GM12878 (cell line): ENCODE results near the gene CTPS1. TPM values are rescaled to one million over a fixed set of nuclear protein-coding genes. Genes with fewer than 3 reads are reported as not detected.

Experiments used
- ATAC-seq: fragments of 200-7000 bp; cut with Tn5 transposase; 3 replicates; pipeline ENCODE4 v1.9.1; 2020; ENCODE audit warnings: mild to moderate bottlenecking, moderate library complexity
- BruUV-seq: library from RNA; stranded (reverse); fragments of 400-500 nt; replicated peaks from 2 replicates; lab custom pipeline; 2021; lab: Mats Ljungman, UMichigan
- CTCF ChIA-PET: fragments of 300-600 bp; sonication (Branson Sonifier 250); formaldehyde crosslinking; extraction: SDS; loops from one replicate; lab custom pipeline; 2021; ENCODE audit warnings: inconsistent platforms; lab: Yijun Ruan, JAX
- POLR2A ChIA-PET: fragments of 350-600 bp; formaldehyde crosslinking; extraction: SDS; loops from one replicate; lab custom pipeline; 2021; ENCODE audit warnings: inconsistent platforms; lab: Charles Lee
- RAD21 ChIA-PET: fragments of 300-600 bp; sonication (Branson Sonifier 250); formaldehyde crosslinking; loops from one replicate; lab custom pipeline; 2023; ENCODE audit warnings: antibody characterized with exemption; ENCODE audit not compliant: unreplicated experiment; lab: Charles Lee
- SMC1A ChIA-PET: fragments of 300-600 bp; sonication (Branson Sonifier 250); formaldehyde crosslinking; loops from one replicate; lab custom pipeline; 2023; ENCODE audit not compliant: unreplicated experiment, uncharacterized antibody; lab: Charles Lee
- DNase-seq: peaks from one replicate; pipeline ENCODE4 v3.0.0-alpha.2; 2011; ENCODE audit warnings: low read depth, low spot score
- FAIRE-seq: peaks from 3 replicates; lab custom pipeline; 2011; peaks lifted over from hg19 to GRCh38; lab: Jason Lieb, UNC
- H2AFZ ChIP-seq: 2 replicates; pipeline ENCODE4 v1.6.0; 2011; ENCODE audit warnings: low read depth, low read length, control low read depth; ENCODE audit not compliant: control insufficient read depth
- H3K27ac ChIP-seq: 2 replicates; pipeline ENCODE4 v1.5.1; 2011; ENCODE audit warnings: control low read depth; ENCODE audit not compliant: control insufficient read depth, insufficient read depth
- H3K27me3 ChIP-seq, 2 experiments: replicated peaks in 1 of 2; 2 replicates each; pipeline versions ENCODE4 v1.6.0 to v1.6.1; 2011; ENCODE audit warnings: low read length in 1 of 2; ENCODE audit not compliant: control insufficient read depth in 2 of 2, insufficient read depth in 2 of 2
- H3K36me3 ChIP-seq, 2 experiments: 2 replicates each; pipeline ENCODE4 v1.5.1; 2011; ENCODE audit warnings: low read length in 1 of 2; ENCODE audit not compliant: control insufficient read depth in 2 of 2, insufficient read depth in 2 of 2
- H3K4me1 ChIP-seq: 2 replicates; pipeline ENCODE4 v1.6.1; 2011; ENCODE audit warnings: mild to moderate bottlenecking, low read length, moderate library complexity, mixed read lengths; ENCODE audit not compliant: control insufficient read depth, insufficient read depth
- H3K4me2 ChIP-seq: 2 replicates; pipeline ENCODE4 v1.6.0; 2011; ENCODE audit warnings: control low read depth; ENCODE audit not compliant: control insufficient read depth, insufficient read depth
- H3K4me3 ChIP-seq: fragments of 200-600 bp; sonication (generic); 2 replicates; pipeline ENCODE4 v1.5.1; 2016
- H3K79me2 ChIP-seq: 2 replicates; pipeline ENCODE4 v1.6.0; 2011; ENCODE audit warnings: low read length; ENCODE audit not compliant: control insufficient read depth, insufficient read depth
- H3K9ac ChIP-seq: 2 replicates; pipeline ENCODE4 v1.8.0; 2011; ENCODE audit warnings: low read length, control low read depth, mixed read lengths; ENCODE audit not compliant: control insufficient read depth, insufficient read depth
- H3K9me3 ChIP-seq: replicated peaks from 3 replicates; pipeline ENCODE4 v1.5.1; 2011; ENCODE audit warnings: mild to moderate bottlenecking, low read length; ENCODE audit not compliant: control insufficient read depth, insufficient read depth
- H4K20me1 ChIP-seq: 2 replicates; pipeline ENCODE4 v1.6.0; 2011; ENCODE audit not compliant: control insufficient read depth, insufficient read depth
- ASH2L ChIP-seq: fragments of 300-600, 200-600 bp; sonication (generic); IDR thresholded peaks from 2 replicates; pipeline ENCODE4 v1.6.1; 2017; ENCODE audit warnings: low read depth, mild to moderate bottlenecking, borderline replicate concordance
- BMI1 ChIP-seq: fragments of 450-650 bp; IDR thresholded peaks from 2 replicates; pipeline ENCODE4 v1.6.1; 2016; ENCODE audit warnings: mild to moderate bottlenecking, moderate library complexity, borderline replicate concordance
- EED ChIP-seq: sonication (generic); IDR thresholded peaks from 2 replicates; pipeline ENCODE4 v1.6.1; 2016; ENCODE audit warnings: antibody characterized with exemption, low read depth
- HDAC6 ChIP-seq: fragments of 200-600 bp; sonication (generic); IDR thresholded peaks from one replicate; pipeline ENCODE4 v1.8.0; 2017; ENCODE audit warnings: antibody characterized with exemption; ENCODE audit not compliant: unreplicated experiment
- MEF2A ChIP-seq: IDR thresholded peaks from 2 replicates; pipeline ENCODE4 v1.6.1; 2011; ENCODE audit warnings: low read depth, mild to moderate bottlenecking, low read length, moderate library complexity; ENCODE audit not compliant: insufficient read depth
- MEF2B ChIP-seq: fragments of 450-650 bp; IDR thresholded peaks from 2 replicates; pipeline ENCODE4 v1.6.1; 2018; ENCODE audit warnings: mild to moderate bottlenecking, moderate library complexity; ENCODE audit not compliant: partially characterized antibody, poor library complexity, severe bottlenecking
- MTA2 ChIP-seq: fragments of 450-650 bp; IDR thresholded peaks from 2 replicates; pipeline ENCODE4 v1.6.1; 2016; ENCODE audit warnings: low read depth, mild to moderate bottlenecking, moderate library complexity
- POLR2A ChIP-seq: IDR thresholded peaks from 2 replicates; pipeline ENCODE4 v1.6.1; 2011; ENCODE audit warnings: low read depth, mild to moderate bottlenecking, low read length
- RBBP5 ChIP-seq: fragments of 200-600 bp; sonication (generic); conservative IDR thresholded peaks from 2 replicates; pipeline ENCODE4 v1.6.1; 2016
- RELA ChIP-seq: fragments of 450-650 bp; IDR thresholded peaks from 2 replicates; pipeline ENCODE4 v1.8.0; 2014; ENCODE audit warnings: borderline replicate concordance; ENCODE audit not compliant: partially characterized antibody
- SIN3A ChIP-seq: IDR thresholded peaks from 2 replicates; pipeline ENCODE4 v1.6.1; 2012; ENCODE audit warnings: low read depth, low read length, improper control_type of control experiment
- SMAD1 ChIP-seq: fragments of 450-650 bp; IDR thresholded peaks from 2 replicates; pipeline ENCODE4 v1.6.1; 2018; ENCODE audit warnings: mild to moderate bottlenecking, low read depth; ENCODE audit not compliant: partially characterized antibody
- STAT3 ChIP-seq: IDR thresholded peaks from 2 replicates; pipeline ENCODE4 v1.6.1; 2011; ENCODE audit warnings: low read depth, low read length, improper control_type of control experiment
- ZNF24 ChIP-seq: fragments of 450-650 bp; IDR thresholded peaks from 2 replicates; pipeline ENCODE4 v1.6.1; 2017; ENCODE audit warnings: antibody characterized with exemption, mild to moderate bottlenecking
- WGBS: methylation state at CpG from one replicate; pipeline ENCODE4 v1.1.6; 2016; ENCODE audit warnings: low lambda C conversion rate; ENCODE audit not compliant: insufficient replicate concordance, insufficient coverage; ENCODE audit errors: missing lambda C conversion rate; 5-methylcytosine and 5-hydroxymethylcytosine counted together
- in situ Hi-C: fragments of 300-500 bp; cut with MboI; formaldehyde crosslinking; loops from 9 replicates; pipeline ENCODE4 v1.14.3; 2018; ENCODE audit warnings: mixed read lengths
- intact Hi-C: fragments of 100-400 bp; cut with micrococcal nuclease; formaldehyde crosslinking; loops from one replicate; pipeline ENCODE4 v1.14.2; 2022; ENCODE audit not compliant: unreplicated experiment
- polyA plus RNA-seq, 11 experiments: library from polyadenylated mRNA; depleted of rRNA in 4 of 11; unstranded in 6 of 11; stranded (reverse) in 5 of 11; fragments of >200 nt; fragmentation: Nextera tagmentation in 4 of 11; fragmentation: Illumina TruSeq in 1 of 11; extraction: Ambion mirVana in 4 of 11; extraction: Trizol in 1 of 11; gene quantifications; 1 replicate in 1 of 11; 2 replicates in 10 of 11; pipeline versions ENCODE4 v1.2.1 to v1.2.3, GENCODE V29; 2011 to 2016; ENCODE audit warnings: inconsistent platforms in 2 of 11, missing spikeins in 2 of 11, low read depth in 1 of 11
- total RNA-seq, 4 experiments: library from RNA; depleted of rRNA in 3 of 4; stranded (reverse); fragments of >200 nt in 3 of 4; fragmentation: Illumina TruSeq in 1 of 4; extraction: Trizol in 1 of 4; gene quantifications; 2 replicates each; pipeline versions ENCODE4 v1.2.1 to v1.2.3, GENCODE V29; 2013 to 2021
- TF ChIP-seq, protein P1 (sequence below): fragments of 450-650 bp; IDR thresholded peaks from 2 replicates; pipeline ENCODE4 v1.6.1; 2018; ENCODE audit warnings: mild to moderate bottlenecking, low read depth, moderate library complexity; ENCODE audit not compliant: partially characterized antibody
- TF ChIP-seq, protein P2 (sequence below): fragments of 450-650 bp; IDR thresholded peaks from 2 replicates; pipeline ENCODE4 v1.6.1; 2014; ENCODE audit warnings: mild to moderate bottlenecking

The CTPS1 gene
- total and polyA plus RNA-seq, 10 of the 15 experiments (the other 5 are each of a cell fraction or from before 2014, with no cell fraction given), result 27.5 to 106 (median 62.8) TPM

DNA sequence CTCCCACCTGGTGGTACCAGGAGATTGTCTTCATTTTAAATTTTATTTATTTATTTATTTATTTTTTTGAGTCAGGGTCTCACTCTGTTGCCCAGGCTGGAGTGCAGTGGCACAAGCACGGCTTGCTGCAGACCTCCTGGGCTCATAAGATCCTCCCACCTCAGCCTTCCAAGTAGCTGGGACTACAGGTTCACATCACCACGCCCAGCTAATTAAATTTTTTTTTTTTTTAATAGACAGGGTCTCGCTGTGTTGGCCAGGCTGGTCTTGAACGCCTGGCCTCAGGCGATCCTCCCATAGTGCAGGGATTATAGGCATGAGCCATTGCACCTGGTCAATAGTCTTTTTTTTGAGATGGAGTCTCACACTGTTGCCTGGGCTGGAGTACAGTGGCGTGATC, 33.5 kb downstream of the CTPS1 start:
- DNase-seq, result no peak
- intact Hi-C loops (no loop called here), in situ Hi-C loops (no loop called here)
- Histone ChIP-seq H2AFZ (no peak overlapping the region), H3K27ac (no peak overlapping the region), H3K9ac (no peak overlapping the region), H3K79me2 (no peaks in the 10 kb centered on the region), H3K4me3 (no peak overlapping the region), H3K27me3 (no peaks in the 10 kb centered on the region), H3K9me3 (no peaks in the 10 kb centered on the region), H3K36me3 (peaks cover 25 to 44% of the 10 kb centered on the region in 2 experiments), H3K4me1 (no peaks in the 10 kb centered on the region), H4K20me1 (no peaks in the 10 kb centered on the region), H3K4me2 (no peak overlapping the region)
- WGBS, result 95% methylated on average over 6 of the region's 6 CpGs
- ATAC-seq, result no peak
- ChIA-PET CTCF (interaction anchor here (0.8 kb wide), 1 partner anchor 9 kb away, joined by 4 read pairs; no protein-coding TSS in a partner anchor), RAD21 (no interaction called here), SMC1A (no interaction called here), POLR2A (no interaction called here)
- BruUV-seq, result no TSS peak
- TF ChIP-seq EED (no peak), MEF2B (no peak), BMI1 (no peak), ASH2L (no peak), RELA (no peak), HDAC6 (no peak), STAT3 (no peak), RBBP5 (no peak), MEF2A (no peak), POLR2A (no peak)
- FAIRE-seq, result no peak

DNA sequence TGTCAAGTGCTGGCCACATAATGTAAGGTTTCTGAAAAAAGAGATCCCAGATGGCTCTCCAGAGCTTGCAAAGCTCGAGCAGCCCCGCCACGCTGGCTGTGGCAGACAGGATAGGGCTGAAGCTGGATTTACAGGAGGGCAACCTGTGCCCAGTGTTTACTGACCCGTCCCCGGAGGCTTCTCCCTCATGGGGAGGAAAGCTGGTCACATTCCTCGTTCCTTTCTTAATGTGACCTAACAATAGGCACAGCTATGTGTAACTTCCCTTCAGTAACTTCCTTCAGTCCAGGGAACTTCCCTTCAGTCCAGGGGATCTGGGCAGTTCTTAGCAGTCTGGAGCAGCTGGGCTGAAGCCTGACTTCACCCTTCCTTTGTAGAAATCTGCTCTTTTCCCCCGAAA, 34.3 kb downstream of the CTPS1 start:
- ChIA-PET POLR2A (no interaction called here), CTCF (no interaction called here), RAD21 (no interaction called here), SMC1A (no interaction called here)
- Histone ChIP-seq H3K9me3 (no peaks in the 10 kb centered on the region), H3K79me2 (no peaks in the 10 kb centered on the region), H3K4me1 (no peaks in the 10 kb centered on the region), H3K9ac (no peak overlapping the region), H4K20me1 (no peaks in the 10 kb centered on the region), H3K4me3 (no peak overlapping the region), H3K27me3 (no peaks in the 10 kb centered on the region), H2AFZ (no peak overlapping the region), H3K27ac (no peak overlapping the region), H3K4me2 (no peak overlapping the region), H3K36me3 (peaks cover 22 to 45% of the 10 kb centered on the region in 2 experiments)
- WGBS, result 91% methylated on average over 7 of the region's 7 CpGs
- DNase-seq (no peak), FAIRE-seq (no peak), ATAC-seq (no peak)
- no TSS peak for BruUV-seq
- intact Hi-C loops, result no loop called here
- in situ Hi-C loops, result no loop called here
- TF ChIP-seq SIN3A, result no peak
- no peak for TF ChIP-seq MEF2B
- no peak for TF ChIP-seq ZNF24
- TF ChIP-seq MTA2, result no peak
- no peak for TF ChIP-seq SMAD1
- TF ChIP-seq, protein P1, sequence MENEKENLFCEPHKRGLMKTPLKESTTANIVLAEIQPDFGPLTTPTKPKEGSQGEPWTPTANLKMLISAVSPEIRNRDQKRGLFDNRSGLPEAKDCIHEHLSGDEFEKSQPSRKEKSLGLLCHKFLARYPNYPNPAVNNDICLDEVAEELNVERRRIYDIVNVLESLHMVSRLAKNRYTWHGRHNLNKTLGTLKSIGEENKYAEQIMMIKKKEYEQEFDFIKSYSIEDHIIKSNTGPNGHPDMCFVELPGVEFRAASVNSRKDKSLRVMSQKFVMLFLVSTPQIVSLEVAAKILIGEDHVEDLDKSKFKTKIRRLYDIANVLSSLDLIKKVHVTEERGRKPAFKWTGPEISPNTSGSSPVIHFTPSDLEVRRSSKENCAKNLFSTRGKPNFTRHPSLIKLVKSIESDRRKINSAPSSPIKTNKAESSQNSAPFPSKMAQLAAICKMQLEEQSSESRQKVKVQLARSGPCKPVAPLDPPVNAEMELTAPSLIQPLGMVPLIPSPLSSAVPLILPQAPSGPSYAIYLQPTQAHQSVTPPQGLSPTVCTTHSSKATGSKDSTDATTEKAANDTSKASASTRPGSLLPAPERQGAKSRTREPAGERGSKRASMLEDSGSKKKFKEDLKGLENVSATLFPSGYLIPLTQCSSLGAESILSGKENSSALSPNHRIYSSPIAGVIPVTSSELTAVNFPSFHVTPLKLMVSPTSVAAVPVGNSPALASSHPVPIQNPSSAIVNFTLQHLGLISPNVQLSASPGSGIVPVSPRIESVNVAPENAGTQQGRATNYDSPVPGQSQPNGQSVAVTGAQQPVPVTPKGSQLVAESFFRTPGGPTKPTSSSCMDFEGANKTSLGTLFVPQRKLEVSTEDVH, result no peak
- TF ChIP-seq, protein P2, sequence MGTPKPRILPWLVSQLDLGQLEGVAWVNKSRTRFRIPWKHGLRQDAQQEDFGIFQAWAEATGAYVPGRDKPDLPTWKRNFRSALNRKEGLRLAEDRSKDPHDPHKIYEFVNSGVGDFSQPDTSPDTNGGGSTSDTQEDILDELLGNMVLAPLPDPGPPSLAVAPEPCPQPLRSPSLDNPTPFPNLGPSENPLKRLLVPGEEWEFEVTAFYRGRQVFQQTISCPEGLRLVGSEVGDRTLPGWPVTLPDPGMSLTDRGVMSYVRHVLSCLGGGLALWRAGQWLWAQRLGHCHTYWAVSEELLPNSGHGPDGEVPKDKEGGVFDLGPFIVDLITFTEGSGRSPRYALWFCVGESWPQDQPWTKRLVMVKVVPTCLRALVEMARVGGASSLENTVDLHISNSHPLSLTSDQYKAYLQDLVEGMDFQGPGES, result no peak
